GM19324 (cell line): ENCODE data around the gene TTC9B.
"Not testable (repeated sequence)": the region's sequence is repeated elsewhere in the genome, so short reads cannot be mapped to it uniquely, and the experiment has no call there.

Experiments
- ATAC-seq: cut with Tn5 transposase; IDR thresholded peaks from one replicate; pipeline ENCODE4 v1.9.1; 2021; ENCODE audit warnings: mild to moderate bottlenecking, moderate library complexity; ENCODE audit not compliant: unreplicated experiment, low FRiP score

The TTC9B gene

GRCh38 chr19:40233811-40234389, 15.7 kb upstream of the TTC9B start:
- ATAC-seq = no peak

- ATAC-seq = no peak
These were observed 15.0 kb upstream of the TTC9B start for GRCh38 chr19:40232949-40233810.

- ATAC-seq = no peak
These were observed 14.3 kb upstream of the TTC9B start for GRCh38 chr19:40232479-40232878.

DNA sequence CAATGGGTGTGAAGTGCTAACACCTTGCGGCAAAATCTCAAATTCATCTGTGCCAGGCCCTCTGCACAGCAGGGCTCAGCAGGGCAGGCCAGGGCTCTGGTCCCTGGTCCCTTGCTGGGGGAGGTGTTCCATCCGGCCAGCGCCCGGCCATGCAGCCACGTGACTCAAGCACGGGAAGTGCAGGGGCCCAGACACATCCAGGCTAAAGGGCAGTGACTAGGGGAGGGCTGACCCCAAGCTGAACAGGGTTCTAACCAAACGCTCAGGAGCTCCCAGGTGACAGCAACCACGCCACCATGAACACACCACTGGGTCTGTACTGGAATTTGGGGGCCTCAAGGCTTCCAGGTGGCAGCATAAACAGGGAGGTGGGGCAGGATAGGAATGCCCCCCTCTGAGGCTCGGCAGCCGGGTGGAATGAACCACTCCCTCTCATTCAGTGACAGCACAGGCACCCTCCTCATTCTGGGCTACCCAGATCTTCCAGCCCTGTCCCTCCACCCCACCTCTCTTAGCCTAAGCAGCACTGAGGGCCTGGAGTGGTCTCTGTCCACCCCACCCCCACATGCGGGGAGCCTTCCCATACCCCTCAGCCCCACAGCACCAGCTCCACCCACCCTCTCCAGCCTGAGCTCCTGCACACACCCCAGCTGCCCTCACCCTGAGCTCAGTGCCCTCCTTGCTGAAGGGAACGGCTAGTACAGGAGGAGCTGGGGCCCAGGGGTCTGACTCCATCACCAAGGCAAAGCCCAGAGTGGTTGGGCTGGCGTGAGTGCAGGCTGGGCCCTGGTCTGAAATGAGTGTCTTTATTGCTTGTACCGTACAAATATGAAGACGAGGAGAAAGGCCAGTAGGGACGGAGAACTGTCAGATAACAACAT, 13.6 kb upstream of the TTC9B start:
- ATAC-seq = no peak

GRCh38 chr19:40231057-40231456, 12.9 kb upstream of the TTC9B start:
- ATAC-seq = no peak

- no peak for ATAC-seq
These were observed 11.8 kb upstream of the TTC9B start for GRCh38 chr19:40229926-40230417.

DNA sequence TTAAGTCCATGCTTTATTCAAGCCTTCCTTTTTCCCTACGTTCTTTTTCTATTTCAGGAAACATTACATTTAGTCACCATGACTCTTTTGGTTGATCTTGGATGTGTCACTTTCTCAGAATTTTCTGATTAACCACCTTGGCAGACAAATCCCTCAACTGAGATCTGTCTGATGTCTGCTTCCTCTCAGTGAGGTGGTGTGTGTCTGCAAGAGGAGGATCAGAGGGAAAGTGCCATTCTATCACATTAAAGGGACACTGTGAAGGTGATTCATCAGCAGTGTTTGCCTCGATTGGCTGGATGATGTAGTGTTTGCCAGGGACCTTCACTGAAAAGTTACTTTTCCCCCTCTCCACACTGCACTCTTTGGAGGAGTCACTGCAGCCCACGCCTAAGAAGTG, 11.3 kb upstream of the TTC9B start:
- ATAC-seq = no peak

DNA sequence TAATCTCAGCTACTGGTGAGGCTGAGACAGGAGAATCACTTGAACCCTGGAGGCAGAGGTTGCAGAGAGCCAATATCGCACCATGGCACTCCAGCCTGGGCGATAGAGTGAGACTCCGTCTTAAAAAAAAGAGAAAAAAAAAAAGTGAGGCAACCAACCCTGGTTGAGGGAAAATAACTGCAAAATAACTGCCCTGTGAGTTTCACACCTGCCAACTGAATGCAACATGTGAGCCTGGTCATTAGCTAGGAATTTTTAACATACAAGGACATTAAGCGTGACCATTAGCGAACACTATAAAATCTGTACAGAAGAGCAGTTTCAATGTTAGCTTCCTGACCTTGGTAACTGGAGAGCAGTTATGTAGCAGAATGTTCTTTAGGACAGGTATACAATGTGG, 10.7 kb upstream of the TTC9B start:
- ATAC-seq = no peak

DNA sequence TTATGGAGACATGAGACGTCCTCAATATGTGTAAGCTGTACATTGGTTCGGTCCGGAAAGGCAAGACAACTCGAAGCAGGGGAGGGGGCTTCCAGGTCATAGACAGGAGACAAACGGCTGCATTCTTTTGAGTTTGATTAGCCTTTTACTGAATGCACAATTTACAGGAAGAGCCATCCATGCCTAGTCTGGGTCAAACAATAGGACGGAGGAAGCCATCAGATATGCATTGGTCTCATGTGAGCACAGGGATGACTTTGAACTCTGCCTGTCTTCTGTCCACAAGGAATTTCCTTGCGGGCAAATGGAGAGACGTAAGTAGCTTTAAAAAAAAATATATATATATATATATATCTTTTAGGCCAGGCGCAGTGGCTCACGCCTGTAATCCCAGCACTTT, 10.2 kb upstream of the TTC9B start:
- no peak for ATAC-seq

- ATAC-seq = no peak
These were observed 7.5 kb upstream of the TTC9B start for GRCh38 chr19:40225440-40226305.

- ATAC-seq = no peak
These were observed 6.4 kb upstream of the TTC9B start for GRCh38 chr19:40224342-40225150.

DNA sequence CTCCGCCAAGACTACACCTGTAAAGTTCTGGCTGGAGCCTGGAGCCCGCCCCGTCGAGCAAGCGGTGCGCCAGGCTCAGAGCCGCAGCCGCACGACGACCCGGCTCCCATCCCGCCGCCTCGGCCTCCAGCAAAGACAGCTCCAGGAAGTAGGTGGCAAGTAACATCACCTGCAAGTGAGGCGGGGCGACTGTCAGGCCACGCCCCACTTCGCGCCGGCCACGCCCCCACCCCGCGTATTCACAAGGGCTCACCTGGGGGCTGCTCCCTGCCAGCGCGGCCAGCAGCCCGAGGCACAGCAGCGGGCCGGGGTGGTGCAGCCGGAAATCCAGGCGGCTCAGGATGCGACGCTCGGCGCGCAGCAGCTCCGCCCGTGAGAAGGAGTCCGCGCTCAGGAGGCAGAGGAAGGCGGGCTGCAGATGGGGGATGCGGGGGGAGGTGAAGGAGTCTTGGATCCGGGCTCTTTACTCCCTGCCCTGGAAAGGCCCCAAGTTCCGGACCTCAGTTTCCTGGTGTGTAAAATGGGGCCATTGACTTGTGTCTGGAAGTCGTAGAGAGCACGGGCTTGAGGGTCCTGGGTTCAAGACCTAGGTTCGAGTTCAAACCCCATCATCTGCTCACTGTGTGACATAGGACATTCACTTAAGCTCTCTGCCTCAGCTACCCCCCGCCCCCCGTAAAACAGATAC, 5.1 kb upstream of the TTC9B start:
- ATAC-seq = no peak

DNA sequence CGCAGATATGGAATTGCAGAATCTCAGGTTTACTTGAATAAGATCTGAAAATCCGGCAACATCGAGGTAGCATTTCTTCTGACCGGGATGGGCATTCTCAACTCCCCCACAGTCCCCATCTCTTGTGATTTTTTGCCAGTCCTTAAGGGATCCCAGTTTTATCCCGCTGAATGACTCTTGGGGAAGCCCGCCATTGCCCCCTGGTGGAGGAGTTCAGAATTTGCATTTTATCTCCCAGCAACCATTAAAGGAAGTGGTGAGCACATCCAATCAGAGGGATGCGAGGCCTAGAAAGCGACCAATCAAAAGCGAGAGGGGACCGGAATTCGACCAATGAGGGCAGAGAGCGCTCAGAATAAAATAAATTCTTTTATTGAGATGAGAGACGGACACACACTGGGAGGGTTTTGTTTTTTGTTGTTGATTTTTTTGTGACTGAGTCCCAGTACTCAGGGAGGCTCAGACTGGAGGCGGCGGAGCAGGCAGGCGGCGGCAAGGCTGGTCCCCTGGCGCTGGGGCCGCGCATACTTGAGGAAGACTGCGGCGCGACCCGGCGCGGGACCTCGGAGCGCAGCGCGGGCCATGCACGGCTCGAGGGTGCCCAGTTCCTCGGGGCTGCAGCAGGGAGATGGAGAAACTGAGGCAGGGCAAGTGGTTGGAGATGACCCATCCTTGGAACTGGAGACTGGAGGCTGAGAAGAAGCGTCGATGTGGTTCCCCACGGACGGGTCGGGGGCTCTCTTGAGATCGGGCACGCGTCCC, 3.9 kb upstream of the TTC9B start:
- ATAC-seq = no peak

DNA sequence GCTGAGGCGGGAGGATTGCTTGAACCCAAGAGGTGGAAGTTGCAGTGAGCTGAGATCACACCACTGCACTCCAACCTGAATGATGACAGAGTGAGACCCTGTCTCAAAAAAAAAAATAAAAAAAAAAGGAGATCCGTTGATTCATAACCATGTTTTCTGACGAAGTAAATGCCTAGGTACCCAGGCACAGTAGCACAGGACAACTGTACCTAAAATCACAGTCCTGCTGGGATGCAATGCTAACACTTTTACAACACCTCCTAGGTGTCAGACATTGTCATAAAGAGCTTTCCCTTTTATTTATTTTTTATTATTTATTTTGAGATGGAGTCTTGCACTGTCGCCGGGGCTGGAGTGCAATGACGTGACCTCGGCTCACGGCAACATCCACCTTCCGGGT, 2.5 kb upstream of the TTC9B start:
- ATAC-seq = no peak

GRCh38 chr19:40219721-40220276, 1.6 kb upstream of the TTC9B start:
- ATAC-seq = no peak

DNA sequence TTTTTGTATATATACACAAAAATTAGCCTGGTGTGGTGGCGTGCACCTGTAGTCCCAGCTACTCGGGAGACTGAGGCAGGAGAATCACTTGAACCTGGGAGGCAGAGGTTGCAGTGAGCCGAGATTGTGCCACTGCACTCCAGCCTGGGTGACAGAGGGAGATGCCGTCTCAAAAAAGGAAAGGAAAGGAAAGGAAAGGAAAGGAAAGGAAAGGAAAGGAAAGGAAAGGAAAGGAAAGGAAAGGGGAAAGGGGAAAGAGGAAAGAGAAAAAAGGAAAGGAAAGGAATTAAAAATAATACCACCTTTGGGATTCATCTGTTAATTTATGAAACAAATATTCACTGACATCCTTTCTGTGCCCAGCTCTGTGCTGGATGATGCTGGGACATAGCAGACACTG, 845 bp upstream of the TTC9B start:
- ATAC-seq = not testable (repeated sequence)

DNA sequence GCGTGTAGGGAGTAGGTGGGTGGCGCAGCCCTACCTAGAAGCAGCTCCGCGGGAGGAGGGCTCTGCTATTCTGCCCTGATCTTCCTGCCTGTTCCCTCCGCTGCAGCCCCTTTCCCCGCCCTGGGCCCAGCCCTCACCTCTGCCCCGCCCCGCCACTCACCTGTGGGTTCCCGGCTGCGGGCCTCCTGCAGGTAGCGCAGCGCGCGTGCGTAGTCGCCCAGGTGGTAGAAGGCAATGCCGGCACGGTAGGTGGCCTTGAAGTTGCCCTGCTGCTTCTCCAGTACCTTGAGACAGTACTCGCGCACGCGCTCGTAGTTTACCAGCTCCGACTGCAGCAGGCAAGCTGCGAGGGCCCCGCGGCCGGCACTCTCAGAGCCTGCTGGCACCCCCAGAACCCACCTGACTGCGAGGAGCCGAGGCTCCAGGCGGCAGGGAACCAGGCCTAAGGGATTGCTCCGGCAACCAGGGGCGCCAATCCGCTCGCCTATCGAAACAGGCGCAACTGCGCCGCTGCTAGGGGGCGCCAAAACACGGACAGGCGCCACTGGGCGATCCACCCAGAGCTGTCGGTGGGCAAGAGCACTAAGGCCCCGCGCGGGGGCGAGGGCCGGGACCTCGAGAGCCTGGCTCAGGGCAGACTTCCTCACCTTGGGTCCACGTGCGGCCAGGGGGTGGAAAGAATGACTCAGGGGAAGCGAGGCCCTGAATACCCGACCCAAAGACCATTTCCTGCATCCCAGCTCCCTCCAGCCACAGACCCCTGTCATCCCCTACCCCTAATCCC, 965 bp downstream of the TTC9B start:
- ATAC-seq = no peak
